IPS-15b (cell line): ENCODE data around the gene MALRD1.

ENCODE experiments used
- H3K27me3 ChIP-seq: one replicate; pipeline ENCODE4 v1.6.1; 2013; ENCODE audit warnings: low read length; ENCODE audit not compliant: control insufficient read depth, insufficient read depth
- H3K36me3 ChIP-seq: one replicate; pipeline ENCODE4 v1.6.1; 2013; ENCODE audit warnings: low read length; ENCODE audit not compliant: control insufficient read depth, insufficient read depth
- H3K4me1 ChIP-seq: one replicate; pipeline ENCODE4 v1.6.1; 2013; ENCODE audit warnings: mild to moderate bottlenecking, low read length; ENCODE audit not compliant: control insufficient read depth, insufficient read depth
- H3K4me3 ChIP-seq: one replicate; pipeline ENCODE4 v1.5.1; 2013; ENCODE audit warnings: low read depth, low read length
- H3K9ac ChIP-seq: one replicate; pipeline ENCODE4 v1.6.1; 2013; ENCODE audit warnings: low read depth, mild to moderate bottlenecking, low read length
- H3K9me3 ChIP-seq: one replicate; pipeline ENCODE4 v1.6.1; 2013; ENCODE audit warnings: mild to moderate bottlenecking, low read length; ENCODE audit not compliant: control insufficient read depth, insufficient read depth

MALRD1 gene

GRCh38 chr10:19580691-19581090, 532.1 kb downstream of the MALRD1 start:
- no peaks in the 10 kb centered on the region for H3K9me3 ChIP-seq
- H3K4me3 ChIP-seq, result no peak overlapping the region
- no peaks in the 10 kb centered on the region for H3K36me3 ChIP-seq
- H3K9ac ChIP-seq, result no peak overlapping the region
- H3K4me1 ChIP-seq, result no peaks in the 10 kb centered on the region
- no peaks in the 10 kb centered on the region for H3K27me3 ChIP-seq

GRCh38 chr10:19588608-19589007, 540.0 kb downstream of the MALRD1 start:
- Histone ChIP-seq H3K36me3 (no peaks in the 10 kb centered on the region), H3K9ac (no peak overlapping the region), H3K4me1 (no peaks in the 10 kb centered on the region), H3K9me3 (no peaks in the 10 kb centered on the region), H3K27me3 (no peaks in the 10 kb centered on the region), H3K4me3 (no peak overlapping the region)

DNA sequence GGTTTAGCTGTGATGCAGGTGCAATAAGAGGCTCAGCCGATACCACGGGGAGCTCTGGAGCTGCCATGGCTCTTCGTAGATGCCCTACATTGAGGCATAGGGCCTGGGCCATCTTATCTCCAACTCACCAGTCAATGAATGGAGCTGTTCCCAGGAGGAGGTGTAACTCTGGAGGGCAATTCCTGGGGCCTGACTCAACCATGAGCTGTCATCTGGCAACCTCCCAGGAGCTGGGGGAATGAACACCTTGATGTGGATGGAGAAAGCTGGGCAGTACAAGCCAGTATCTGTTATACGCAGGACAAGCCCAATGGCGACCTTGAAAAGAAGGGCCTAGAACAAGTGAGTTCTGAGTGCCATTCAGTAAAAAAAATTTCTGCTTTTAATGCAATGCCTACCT, 543.7 kb downstream of the MALRD1 start:
- Histone ChIP-seq H3K27me3 (no peaks in the 10 kb centered on the region), H3K4me1 (no peaks in the 10 kb centered on the region), H3K4me3 (no peak overlapping the region), H3K9ac (no peak overlapping the region), H3K36me3 (no peaks in the 10 kb centered on the region), H3K9me3 (no peaks in the 10 kb centered on the region)

- Histone ChIP-seq H3K9ac (no peak overlapping the region), H3K36me3 (no peaks in the 10 kb centered on the region), H3K27me3 (no peaks in the 10 kb centered on the region), H3K4me3 (no peak overlapping the region), H3K9me3 (no peaks in the 10 kb centered on the region), H3K4me1 (no peaks in the 10 kb centered on the region)
Measured at GRCh38 chr10:19595212-19595845, 546.7 kb downstream of the MALRD1 start.

- Histone ChIP-seq H3K27me3 (no peaks in the 10 kb centered on the region), H3K9ac (no peak overlapping the region), H3K36me3 (no peaks in the 10 kb centered on the region), H3K4me1 (no peaks in the 10 kb centered on the region), H3K4me3 (no peak overlapping the region), H3K9me3 (no peaks in the 10 kb centered on the region)
Measured at GRCh38 chr10:19605806-19606205, 557.2 kb downstream of the MALRD1 start.

DNA sequence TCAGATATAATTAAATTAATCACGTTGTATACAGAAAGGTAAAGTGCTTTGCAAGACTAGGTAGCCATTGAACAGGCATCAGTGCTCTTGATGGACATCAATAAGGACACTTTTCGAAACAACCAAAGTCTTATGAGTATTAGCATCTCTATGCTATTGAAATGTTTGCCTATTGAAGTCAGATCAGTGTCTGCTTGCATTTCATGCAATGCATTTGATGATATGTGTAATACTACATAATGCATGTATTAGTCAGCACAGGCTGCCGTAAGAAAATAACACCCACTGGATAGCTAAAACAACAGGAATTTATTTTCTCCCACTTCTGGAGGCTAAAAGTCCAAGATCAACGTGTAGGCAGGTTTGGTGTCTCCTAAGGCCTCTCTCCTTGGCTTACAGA, 558.4 kb downstream of the MALRD1 start:
- H3K4me1 ChIP-seq, result no peaks in the 10 kb centered on the region
- H3K9ac ChIP-seq, result no peak overlapping the region
- H3K27me3 ChIP-seq, result no peaks in the 10 kb centered on the region
- no peaks in the 10 kb centered on the region for H3K36me3 ChIP-seq
- H3K9me3 ChIP-seq, result no peaks in the 10 kb centered on the region
- no peak overlapping the region for H3K4me3 ChIP-seq

DNA sequence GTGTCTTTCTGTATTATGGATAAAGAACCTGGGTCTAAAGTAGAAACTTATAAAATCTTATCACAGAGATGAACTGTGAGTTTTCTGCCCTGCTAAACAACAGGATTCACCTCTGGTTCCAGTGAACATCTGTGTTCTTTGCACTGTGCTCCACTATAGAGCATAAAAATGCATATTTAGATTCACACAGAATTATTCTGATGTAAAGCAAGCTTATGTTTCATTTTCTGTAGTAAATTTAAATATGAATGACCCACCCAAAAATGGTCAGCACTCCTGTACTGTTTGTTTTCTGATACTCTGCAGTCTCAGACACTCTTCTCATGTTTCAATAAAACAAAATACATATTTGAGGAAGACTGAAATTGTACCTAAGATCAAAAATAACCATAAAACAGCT, 563.2 kb downstream of the MALRD1 start:
- H3K4me3 ChIP-seq, result no peak overlapping the region
- H3K9me3 ChIP-seq, result no peaks in the 10 kb centered on the region
- H3K27me3 ChIP-seq, result no peaks in the 10 kb centered on the region
- H3K36me3 ChIP-seq, result no peaks in the 10 kb centered on the region
- no peak overlapping the region for H3K9ac ChIP-seq
- H3K4me1 ChIP-seq, result no peaks in the 10 kb centered on the region

GRCh38 chr10:19616966-19617365, 568.4 kb downstream of the MALRD1 start:
- H3K36me3 ChIP-seq, result no peaks in the 10 kb centered on the region
- H3K9me3 ChIP-seq, result no peaks in the 10 kb centered on the region
- H3K27me3 ChIP-seq, result no peaks in the 10 kb centered on the region
- H3K4me3 ChIP-seq, result no peak overlapping the region
- no peaks in the 10 kb centered on the region for H3K4me1 ChIP-seq
- no peak overlapping the region for H3K9ac ChIP-seq

DNA sequence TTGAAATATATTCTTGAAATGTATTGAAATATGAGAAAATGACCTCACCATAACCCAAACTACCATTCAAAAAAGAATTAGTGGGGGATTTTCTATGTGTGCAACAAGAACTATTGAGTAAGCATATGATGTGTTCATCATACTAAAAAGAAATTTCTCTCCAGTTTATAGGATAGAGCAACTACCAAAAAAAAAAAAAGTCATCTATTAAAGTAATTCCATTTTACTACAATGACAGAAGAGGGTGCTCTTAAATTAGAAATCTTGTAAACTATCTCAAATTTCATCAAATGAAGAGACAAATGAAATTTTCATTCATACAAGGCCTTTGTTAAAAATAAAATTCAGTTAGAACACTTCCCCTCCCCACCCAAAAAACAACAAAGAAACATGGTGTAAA, 572.2 kb downstream of the MALRD1 start:
- no peaks in the 10 kb centered on the region for H3K4me1 ChIP-seq
- no peaks in the 10 kb centered on the region for H3K9me3 ChIP-seq
- no peak overlapping the region for H3K9ac ChIP-seq
- no peaks in the 10 kb centered on the region for H3K36me3 ChIP-seq
- H3K27me3 ChIP-seq, result no peaks in the 10 kb centered on the region
- no peak overlapping the region for H3K4me3 ChIP-seq

DNA sequence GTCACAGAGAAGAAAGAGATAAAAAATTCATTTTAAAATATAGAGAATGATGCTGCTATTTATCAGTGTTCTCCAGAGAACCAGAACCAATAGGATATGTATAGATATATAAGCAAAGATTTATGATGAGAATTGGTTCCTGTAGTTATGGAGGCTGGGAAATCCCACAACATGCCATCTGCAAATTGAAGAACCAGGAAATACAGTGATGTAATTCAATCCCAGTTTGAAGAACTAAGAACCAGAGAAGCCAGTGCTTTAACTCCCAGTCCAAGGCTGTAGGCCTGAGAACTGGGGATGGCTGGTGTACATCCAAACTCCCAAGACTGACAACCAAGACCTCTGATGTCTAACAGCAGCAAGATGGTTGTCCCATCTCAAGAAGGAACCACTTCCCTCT, 574.7 kb downstream of the MALRD1 start:
- no peak overlapping the region for H3K9ac ChIP-seq
- H3K4me1 ChIP-seq, result no peaks in the 10 kb centered on the region
- H3K9me3 ChIP-seq, result no peaks in the 10 kb centered on the region
- no peak overlapping the region for H3K4me3 ChIP-seq
- H3K27me3 ChIP-seq, result no peaks in the 10 kb centered on the region
- no peaks in the 10 kb centered on the region for H3K36me3 ChIP-seq

DNA sequence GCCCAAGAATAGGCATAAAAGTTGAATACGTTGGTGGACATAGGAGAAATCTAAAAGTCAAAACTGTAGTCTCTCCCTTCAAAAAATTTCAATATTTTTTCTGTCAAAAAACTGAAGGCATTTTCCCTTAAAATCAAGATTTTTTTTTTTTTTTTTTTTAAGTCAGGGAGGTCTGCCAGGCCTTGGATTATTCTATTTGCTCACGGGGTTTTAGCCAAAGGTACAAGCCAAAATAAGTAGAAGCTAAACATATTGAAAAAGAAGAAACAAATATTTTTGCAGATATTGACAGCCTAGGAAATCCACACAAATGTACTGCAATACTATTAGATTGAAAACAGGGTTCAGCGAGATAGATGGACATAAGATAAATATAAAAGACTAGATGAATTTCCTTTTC, 577.6 kb downstream of the MALRD1 start:
- Histone ChIP-seq H3K27me3 (no peaks in the 10 kb centered on the region), H3K4me3 (no peak overlapping the region), H3K4me1 (peaks cover 4% of the 10 kb centered on the region), H3K9ac (no peak overlapping the region), H3K9me3 (no peaks in the 10 kb centered on the region), H3K36me3 (no peaks in the 10 kb centered on the region)

- Histone ChIP-seq H3K9ac (no peak overlapping the region), H3K27me3 (no peaks in the 10 kb centered on the region), H3K36me3 (no peaks in the 10 kb centered on the region), H3K4me1 (peaks cover 4% of the 10 kb centered on the region), H3K9me3 (no peaks in the 10 kb centered on the region), H3K4me3 (no peak overlapping the region)
Measured at GRCh38 chr10:19628767-19629560, 580.4 kb downstream of the MALRD1 start.
